ENCODE results near the gene PGA3.
"Not testable (repeated sequence)": the region's sequence is repeated elsewhere in the genome, so short reads cannot be mapped to it uniquely, and the experiment has no call there.

Gene PGA3

GRCh38 chr11:61211327-61211952 lies 8.1 kb downstream of the PGA3 start:
- not testable (repeated sequence) for DNase-seq

GRCh38 chr11:61212202-61212601 lies 8.9 kb downstream of the PGA3 start:
- not testable (repeated sequence) for DNase-seq

- not testable (repeated sequence) for DNase-seq
These were observed 10.5 kb downstream of the PGA3 start for GRCh38 chr11:61213711-61214324.

GRCh38 chr11:61218306-61218705 lies 15.0 kb downstream of the PGA3 start:
- DNase-seq, result not testable (repeated sequence)

GRCh38 chr11:61219016-61219415 lies 15.7 kb downstream of the PGA3 start:
- DNase-seq, result not testable (repeated sequence)

GRCh38 chr11:61222047-61222446 lies 18.7 kb downstream of the PGA3 start, which contains the start of gene PGA4:
Gene PGA4 (plus strand): TSS chr11:61222347. CDS start chr11:61222401, 54 bp downstream.
- not testable (repeated sequence) for DNase-seq

- DNase-seq, result not testable (repeated sequence)
These were observed 19.4 kb downstream of the PGA3 start for GRCh38 chr11:61222692-61223091.

- DNase-seq, result not testable (repeated sequence)
These were observed 23.3 kb downstream of the PGA3 start for GRCh38 chr11:61226457-61227137.

- not testable (repeated sequence) for DNase-seq
These were observed 26.1 kb downstream of the PGA3 start for GRCh38 chr11:61229458-61229857.

- DNase-seq, result not testable (repeated sequence)
These were observed 27.7 kb downstream of the PGA3 start for GRCh38 chr11:61231033-61231432.

GRCh38 chr11:61231585-61231984 lies 28.3 kb downstream of the PGA3 start:
- not testable (repeated sequence) for DNase-seq

- not testable (repeated sequence) for DNase-seq
These were observed 29.3 kb downstream of the PGA3 start for GRCh38 chr11:61232548-61233145.

- not testable (repeated sequence) for DNase-seq
These were observed 33.8 kb downstream of the PGA3 start for GRCh38 chr11:61237130-61237529.

GRCh38 chr11:61240288-61240687 lies 37.0 kb downstream of the PGA3 start:
- DNase-seq, result not testable (repeated sequence)

GRCh38 chr11:61240875-61241274 lies 37.6 kb downstream of the PGA3 start, which contains the start of gene PGA5:
Gene PGA5 (plus strand): TSS chr11:61241175. CDS start chr11:61241227, 52 bp downstream.
- DNase-seq, result not testable (repeated sequence)

- not testable (repeated sequence) for DNase-seq
These were observed 38.2 kb downstream of the PGA3 start for GRCh38 chr11:61241526-61241925.

GRCh38 chr11:61245284-61245964 lies 42.1 kb downstream of the PGA3 start:
- not testable (repeated sequence) for DNase-seq

- not testable (repeated sequence) for DNase-seq
These were observed 44.8 kb downstream of the PGA3 start for GRCh38 chr11:61248071-61248470.

GRCh38 chr11:61249201-61249600 lies 45.9 kb downstream of the PGA3 start:
- not testable (repeated sequence) for DNase-seq

- DNase-seq, result not testable (repeated sequence)
These were observed 47.8 kb downstream of the PGA3 start for GRCh38 chr11:61250796-61251765.

- DNase-seq, result not testable (repeated sequence)
These were observed 49.0 kb downstream of the PGA3 start for GRCh38 chr11:61252332-61252731.

Data from NCI-H2081 treated with DMSO at 0.1 percent for 48 hours (cell line).